Caco-2 (cell line): ENCODE measurements around the gene TAF11L7. TPM values are rescaled to one million over a fixed set of nuclear protein-coding genes. Genes with fewer than 3 reads are reported as not detected.
"Not testable (repeated sequence)": the region's sequence is repeated elsewhere in the genome, so short reads cannot be mapped to it uniquely, and the experiment has no call there.

Experiments used
- BruUV-seq: library from RNA; stranded (reverse); fragments of 400-500 nt; replicated peaks from 2 replicates; lab custom pipeline; 2021; lab: Mats Ljungman, UMichigan
- CTCF ChIA-PET: fragments of 300-600 bp; sonication (Branson Sonifier 250); formaldehyde crosslinking; loops from one replicate; lab custom pipeline; 2022; ENCODE audit warnings: antibody characterized with exemption; lab: Charles Lee
- POLR2A ChIA-PET: fragments of 300-600 bp; sonication (Branson Sonifier 250); formaldehyde crosslinking; loops from one replicate; lab custom pipeline; 2022; ENCODE audit warnings: antibody characterized with exemption; lab: Charles Lee
- DNase-seq, 2 experiments: peaks; one replicate each; pipeline versions ENCODE4 v3.0.0 to v3.0.0-alpha.2; 2020 to 2022
- H3K27me3 ChIP-seq: replicated peaks from 2 replicates; pipeline ENCODE4 v1.6.0; 2011; ENCODE audit warnings: low read length; ENCODE audit not compliant: control insufficient read depth, insufficient read depth
- H3K36me3 ChIP-seq: 2 replicates; pipeline ENCODE4 v1.5.1; 2011; ENCODE audit warnings: low read length; ENCODE audit not compliant: control insufficient read depth, insufficient read depth
- H3K4me1 ChIP-seq: fragments of 250-450 bp; sonication (Bioruptor Pico); 2 replicates; pipeline ENCODE4 v1.5.1; 2020; ENCODE audit warnings: mild to moderate bottlenecking
- H3K4me3 ChIP-seq: 2 replicates; pipeline ENCODE4 v1.5.1; 2011; ENCODE audit warnings: low read depth, mild to moderate bottlenecking, control low read depth, low read length
- H3K9me3 ChIP-seq: fragments of 250-450 bp; sonication (Bioruptor Pico); 2 replicates; pipeline ENCODE4 v1.5.1; 2020; ENCODE audit warnings: mild to moderate bottlenecking, moderate library complexity
- H3K27ac Mint-ChIP-seq: one replicate; pipeline ENCODE4 v1.8.0; 2022; ENCODE audit warnings: mixed read lengths; ENCODE audit not compliant: unreplicated experiment
- H3K27me3 Mint-ChIP-seq: one replicate; pipeline ENCODE4 v1.8.0; 2022; ENCODE audit warnings: mixed read lengths; ENCODE audit not compliant: insufficient read depth, unreplicated experiment
- H3K36me3 Mint-ChIP-seq: one replicate; pipeline ENCODE4 v1.8.0; 2022; ENCODE audit warnings: mild to moderate bottlenecking, mixed read lengths; ENCODE audit not compliant: insufficient read depth, unreplicated experiment
- H3K4me1 Mint-ChIP-seq: one replicate; pipeline ENCODE4 v1.8.0; 2022; ENCODE audit warnings: low read depth, mixed read lengths; ENCODE audit not compliant: unreplicated experiment
- H3K4me3 Mint-ChIP-seq: one replicate; pipeline ENCODE4 v1.8.0; 2022; ENCODE audit warnings: mild to moderate bottlenecking, moderate library complexity, mixed read lengths; ENCODE audit not compliant: unreplicated experiment
- H3K9me3 Mint-ChIP-seq: one replicate; pipeline ENCODE4 v1.8.0; 2022; ENCODE audit warnings: mixed read lengths; ENCODE audit not compliant: unreplicated experiment
- intact Hi-C: fragments of 100-400 bp; cut with micrococcal nuclease; formaldehyde crosslinking; loops from one replicate; pipeline ENCODE4 v1.10.0; 2022; ENCODE audit not compliant: unreplicated experiment
- total RNA-seq: library from RNA; stranded (reverse); gene quantifications from 2 replicates; pipeline ENCODE4 v1.2.3, GENCODE V29; 2022
- TF ChIP-seq, protein P1 (sequence below), 2 experiments: fragments of 200-600 bp in 1 of 2; IDR thresholded peaks; 1 replicate in 1 of 2; 2 replicates in 1 of 2; pipeline versions ENCODE4 v1.5.1 to v1.8.0; 2011 to 2022; ENCODE audit warnings: antibody characterized with exemption in 1 of 2, control low read depth in 1 of 2, inconsistent platforms in 1 of 2, low read depth in 1 of 2, low read length in 1 of 2, mild to moderate bottlenecking in 1 of 2, moderate library complexity in 1 of 2; ENCODE audit not compliant: insufficient read depth in 1 of 2, severe bottlenecking in 1 of 2, unreplicated experiment in 1 of 2

TAF11L7 gene
- total RNA-seq, 1 experiment from 2014 or later: not detected

DNA sequence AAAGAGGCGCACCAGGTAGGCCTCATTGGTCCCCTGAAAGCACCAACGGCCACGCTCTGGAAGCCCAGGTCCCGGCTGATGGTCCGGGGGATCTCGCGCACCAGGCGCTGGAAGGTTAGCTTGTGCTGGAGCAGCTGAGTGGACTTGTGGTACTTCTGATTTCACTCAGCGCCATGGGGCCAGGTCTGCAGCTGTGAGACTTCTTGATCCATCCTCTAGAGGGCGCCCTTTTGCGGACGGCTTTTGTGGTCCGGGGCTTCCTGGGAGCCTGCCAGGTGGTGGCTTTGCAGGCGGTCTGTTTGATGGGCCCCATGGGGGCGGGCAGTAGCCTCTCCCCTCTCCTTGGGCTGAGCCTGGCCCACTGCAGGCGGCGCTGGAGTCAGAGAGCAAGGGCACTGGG lies 35.1 kb upstream of the TAF11L7 start:
- no TSS peak for BruUV-seq
- Mint-ChIP-seq H3K4me1 (no peaks in the 10 kb centered on the region), H3K9me3 (no peaks in the 10 kb centered on the region), H3K27me3 (no peaks in the 10 kb centered on the region), H3K4me3 (no peak overlapping the region), H3K27ac (no peak overlapping the region), H3K36me3 (no peaks in the 10 kb centered on the region)
- TF ChIP-seq, protein P1, sequence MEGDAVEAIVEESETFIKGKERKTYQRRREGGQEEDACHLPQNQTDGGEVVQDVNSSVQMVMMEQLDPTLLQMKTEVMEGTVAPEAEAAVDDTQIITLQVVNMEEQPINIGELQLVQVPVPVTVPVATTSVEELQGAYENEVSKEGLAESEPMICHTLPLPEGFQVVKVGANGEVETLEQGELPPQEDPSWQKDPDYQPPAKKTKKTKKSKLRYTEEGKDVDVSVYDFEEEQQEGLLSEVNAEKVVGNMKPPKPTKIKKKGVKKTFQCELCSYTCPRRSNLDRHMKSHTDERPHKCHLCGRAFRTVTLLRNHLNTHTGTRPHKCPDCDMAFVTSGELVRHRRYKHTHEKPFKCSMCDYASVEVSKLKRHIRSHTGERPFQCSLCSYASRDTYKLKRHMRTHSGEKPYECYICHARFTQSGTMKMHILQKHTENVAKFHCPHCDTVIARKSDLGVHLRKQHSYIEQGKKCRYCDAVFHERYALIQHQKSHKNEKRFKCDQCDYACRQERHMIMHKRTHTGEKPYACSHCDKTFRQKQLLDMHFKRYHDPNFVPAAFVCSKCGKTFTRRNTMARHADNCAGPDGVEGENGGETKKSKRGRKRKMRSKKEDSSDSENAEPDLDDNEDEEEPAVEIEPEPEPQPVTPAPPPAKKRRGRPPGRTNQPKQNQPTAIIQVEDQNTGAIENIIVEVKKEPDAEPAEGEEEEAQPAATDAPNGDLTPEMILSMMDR (IDR thresholded peaks at IDR 0.05; ENCODE audit: insufficient read depth in 1 of 2, low read depth in 1 of 2, low read length in 1 of 2, severe bottlenecking in 1 of 2, unreplicated experiment in 1 of 2): peak in 1 of 2 experiments; percentile 44
- CTCF ChIA-PET: no interaction called here
- no peak for DNase-seq
- Histone ChIP-seq H3K4me1 (no peaks in the 10 kb centered on the region), H3K9me3 (no peaks in the 10 kb centered on the region), H3K27me3 (no peaks in the 10 kb centered on the region), H3K36me3 (no peaks in the 10 kb centered on the region), H3K4me3 (no peak overlapping the region)
- intact Hi-C loops: no loop called here
- POLR2A ChIA-PET: no interaction called here

DNA sequence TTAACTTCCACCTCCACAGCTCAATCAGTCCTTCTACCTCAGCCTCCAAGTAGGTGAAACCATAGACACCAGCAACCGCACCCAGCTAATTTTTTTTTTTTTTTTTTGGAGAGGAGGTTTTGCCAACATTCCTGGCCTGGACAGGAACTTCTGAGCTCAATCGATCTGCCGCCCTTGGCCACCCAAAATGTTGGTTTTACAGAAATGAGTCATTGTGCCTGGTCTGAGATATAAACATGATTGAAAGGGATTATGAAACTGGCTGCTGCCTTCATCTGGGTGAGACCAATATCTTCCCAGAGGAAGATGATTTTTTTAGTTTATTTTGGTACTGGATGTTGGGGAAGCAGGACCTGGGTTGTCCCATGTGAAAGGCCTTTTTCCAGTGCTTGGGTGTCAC lies 33.8 kb upstream of the TAF11L7 start:
- no peak for DNase-seq
- Histone ChIP-seq H3K4me1 (no peaks in the 10 kb centered on the region), H3K4me3 (no peak overlapping the region), H3K9me3 (no peaks in the 10 kb centered on the region), H3K27me3 (no peaks in the 10 kb centered on the region), H3K36me3 (no peaks in the 10 kb centered on the region)
- H3K9me3 Mint-ChIP-seq: no peaks in the 10 kb centered on the region
- ChIA-PET POLR2A (no interaction called here), CTCF (interaction anchor here (0.6 kb wide), 1 partner anchor 1695 kb away, joined by 6 read pairs; no protein-coding TSS in a partner anchor)
- H3K4me3 Mint-ChIP-seq: no peak overlapping the region
- H3K4me1 Mint-ChIP-seq: no peaks in the 10 kb centered on the region
- H3K36me3 Mint-ChIP-seq: no peaks in the 10 kb centered on the region
- TF ChIP-seq, protein P1 (IDR thresholded peaks at IDR 0.05; ENCODE audit: insufficient read depth in 1 of 2, low read depth in 1 of 2, low read length in 1 of 2, severe bottlenecking in 1 of 2, unreplicated experiment in 1 of 2): no peak
- intact Hi-C loops: no loop called here
- BruUV-seq: no TSS peak
- H3K27me3 Mint-ChIP-seq: no peaks in the 10 kb centered on the region
- H3K27ac Mint-ChIP-seq: no peak overlapping the region

DNA sequence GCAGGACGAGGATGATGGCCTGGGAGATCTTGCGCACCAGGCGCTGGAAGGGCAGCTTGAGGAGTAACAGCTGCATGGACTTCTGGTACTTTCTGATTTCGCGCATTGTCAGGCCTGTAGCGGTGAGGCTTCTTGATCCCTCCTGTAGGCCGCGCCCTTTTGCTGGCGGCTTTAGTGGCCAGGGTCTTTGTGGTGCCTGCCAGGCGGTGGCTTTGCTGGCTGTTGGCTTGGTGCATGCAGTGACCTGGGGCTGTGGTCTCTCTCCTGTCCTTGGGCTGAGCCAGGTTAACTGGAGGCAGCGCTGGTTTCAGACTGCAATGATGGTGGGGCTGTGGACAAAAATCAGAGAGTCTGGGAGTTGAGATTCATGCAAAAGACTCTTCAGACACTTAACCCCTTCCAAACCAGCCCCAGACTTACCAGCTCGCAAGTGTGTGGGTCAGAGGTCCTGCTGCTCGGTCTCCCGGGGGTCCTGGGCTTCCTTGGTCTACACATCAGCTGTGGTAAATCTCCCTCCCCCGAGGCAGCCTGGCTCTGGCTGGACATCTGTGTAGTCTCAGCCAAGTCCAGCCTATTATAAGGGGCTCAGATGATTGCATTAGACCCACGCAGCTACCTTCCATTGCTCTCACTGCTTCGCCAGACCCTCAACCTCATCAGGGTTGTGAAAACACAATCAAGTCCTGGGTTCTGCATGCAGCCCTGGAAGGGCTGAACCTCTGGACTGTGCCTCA lies 29.5 kb upstream of the TAF11L7 start:
- Histone ChIP-seq H3K27me3 (no peaks in the 10 kb centered on the region), H3K4me3 (no peak overlapping the region), H3K9me3 (no peaks in the 10 kb centered on the region), H3K36me3 (no peaks in the 10 kb centered on the region), H3K4me1 (no peaks in the 10 kb centered on the region)
- Mint-ChIP-seq H3K27ac (no peak overlapping the region), H3K4me3 (no peak overlapping the region), H3K4me1 (no peaks in the 10 kb centered on the region), H3K27me3 (no peaks in the 10 kb centered on the region), H3K9me3 (no peaks in the 10 kb centered on the region), H3K36me3 (no peaks in the 10 kb centered on the region)
- TF ChIP-seq, protein P1 (IDR thresholded peaks at IDR 0.05; ENCODE audit: insufficient read depth in 1 of 2, low read depth in 1 of 2, low read length in 1 of 2, severe bottlenecking in 1 of 2, unreplicated experiment in 1 of 2): no peak
- ChIA-PET CTCF (no interaction called here), POLR2A (no interaction called here)
- intact Hi-C loops: no loop called here
- no TSS peak for BruUV-seq
- DNase-seq: no peak

DNA sequence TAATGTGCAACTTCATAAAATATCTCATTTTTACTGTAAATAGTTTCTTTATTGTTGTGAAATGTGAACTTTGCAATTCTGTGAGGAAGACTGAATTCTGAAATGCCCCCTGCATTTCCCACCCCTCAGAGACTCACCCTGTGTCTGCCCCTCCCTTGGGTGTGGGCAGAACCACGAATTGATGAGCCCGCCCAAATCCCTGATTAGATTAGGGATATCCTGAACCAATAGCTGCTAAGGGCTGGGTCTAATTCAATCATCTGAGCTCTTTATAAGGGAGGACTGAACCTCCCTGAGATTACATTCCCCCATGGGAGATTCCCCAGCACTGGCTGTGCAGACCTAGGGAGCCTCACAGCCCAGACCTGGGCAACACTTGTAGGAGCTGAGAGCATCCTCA lies 24.5 kb upstream of the TAF11L7 start, which contains the start of gene TAF11L12:
TAF11L12 (plus strand) TSS at position 301 of the 400 bp plus-strand sequence.
- H3K9me3 Mint-ChIP-seq, H3K27ac Mint-ChIP-seq, H3K4me3 Mint-ChIP-seq, H3K36me3 ChIP-seq, intact Hi-C loops, H3K4me1 ChIP-seq, H3K9me3 ChIP-seq, H3K27me3 Mint-ChIP-seq, DNase-seq, POLR2A ChIA-PET, H3K4me3 ChIP-seq, H3K27me3 ChIP-seq, H3K36me3 Mint-ChIP-seq, BruUV-seq, H3K4me1 Mint-ChIP-seq, CTCF ChIA-PET: not testable (repeated sequence)

DNA sequence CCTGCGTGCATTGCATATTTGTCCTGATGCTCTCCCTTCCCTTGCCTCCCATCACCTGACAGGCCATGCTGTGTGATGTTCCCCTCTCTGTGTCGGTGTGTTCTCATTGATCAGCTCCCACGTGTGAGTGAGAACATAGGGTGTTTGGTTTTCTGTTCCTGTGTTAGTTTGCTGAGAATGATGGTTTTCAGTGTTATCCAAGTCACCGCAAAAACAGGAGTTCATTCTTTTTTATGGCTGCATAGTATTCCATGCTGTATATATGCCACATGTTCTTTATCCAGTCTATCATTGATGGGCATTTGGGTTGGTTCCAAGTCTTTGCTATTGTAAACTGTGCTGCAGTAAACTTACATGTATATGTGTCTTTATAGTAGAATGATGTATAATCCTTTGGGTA lies 21.9 kb upstream of the TAF11L7 start:
- H3K9me3 Mint-ChIP-seq, H3K4me1 Mint-ChIP-seq, H3K9me3 ChIP-seq, POLR2A ChIA-PET, CTCF ChIA-PET, H3K36me3 Mint-ChIP-seq, intact Hi-C loops, H3K27me3 Mint-ChIP-seq, H3K4me3 ChIP-seq, DNase-seq, H3K4me3 Mint-ChIP-seq, H3K36me3 ChIP-seq, H3K4me1 ChIP-seq, BruUV-seq, H3K27ac Mint-ChIP-seq, H3K27me3 ChIP-seq: not testable (repeated sequence)
